ENCODE measurements around the gene CYP27B1.

Gene CYP27B1

GRCh38 chr12:57765698-57766463, 997 bp downstream of the CYP27B1 start:
- Mint-ChIP-seq H3K27me3 (peaks cover 8% of the 10 kb centered on the region), H3K9me3 (no peaks in the 10 kb centered on the region), H3K4me1 (peaks cover 23% of the 10 kb centered on the region), H3K36me3 (peaks cover 2% of the 10 kb centered on the region), H3K4me3 (peak overlapping the region; percentile 84), H3K27ac (peak overlapping the region; percentile 13)
- ATAC-seq (ENCODE audit: low read depth) (peak; percentile 7), DNase-seq (ENCODE audit: low spot score in 2 of 2) (no peak)

- Mint-ChIP-seq H3K36me3 (peaks cover 4% of the 10 kb centered on the region), H3K27me3 (peaks cover 8% of the 10 kb centered on the region), H3K9me3 (no peaks in the 10 kb centered on the region), H3K4me1 (peaks cover 21% of the 10 kb centered on the region), H3K27ac (peak overlapping the region; percentile 13), H3K4me3 (peak overlapping the region; percentile 84)
- peak in 1 of 2 donors; percentile 57 for DNase-seq (ENCODE audit: low spot score in 2 of 2)
- ATAC-seq (ENCODE audit: low read depth) = peak; percentile 79
These were observed 1.7 kb downstream of the CYP27B1 start for GRCh38 chr12:57765003-57765697.

- Mint-ChIP-seq H3K4me3 (peak overlapping the region; percentile 84), H3K36me3 (peaks cover 4% of the 10 kb centered on the region), H3K9me3 (no peaks in the 10 kb centered on the region), H3K27me3 (peaks cover 8% of the 10 kb centered on the region), H3K27ac (no peak overlapping the region), H3K4me1 (peaks cover 25% of the 10 kb centered on the region)
- DNase-seq (ENCODE audit: low spot score in 2 of 2) (no peak), ATAC-seq (ENCODE audit: low read depth) (peak; percentile 11)
These were observed 2.2 kb downstream of the CYP27B1 start for GRCh38 chr12:57764662-57765002.

- ATAC-seq (ENCODE audit: low read depth) = no peak
- H3K27ac Mint-ChIP-seq = no peak overlapping the region
- peak overlapping the region; percentile 84 for H3K4me3 Mint-ChIP-seq
- peaks cover 30% of the 10 kb centered on the region for H3K4me1 Mint-ChIP-seq
- H3K27me3 Mint-ChIP-seq = peaks cover 8% of the 10 kb centered on the region
- H3K36me3 Mint-ChIP-seq = peaks cover 7% of the 10 kb centered on the region
- no peak for DNase-seq (ENCODE audit: low spot score in 2 of 2)
- no peaks in the 10 kb centered on the region for H3K9me3 Mint-ChIP-seq
These were observed 2.8 kb downstream of the CYP27B1 start for GRCh38 chr12:57763881-57764661.

GRCh38 chr12:57762463-57762862, 4.4 kb downstream of the CYP27B1 start:
- Mint-ChIP-seq H3K36me3 (peaks cover 13% of the 10 kb centered on the region), H3K9me3 (no peaks in the 10 kb centered on the region), H3K4me3 (no peak overlapping the region), H3K27ac (no peak overlapping the region), H3K27me3 (peaks cover 8% of the 10 kb centered on the region), H3K4me1 (peaks cover 34% of the 10 kb centered on the region)
- ATAC-seq (ENCODE audit: low read depth) (no peak), DNase-seq (ENCODE audit: low spot score in 2 of 2) (no peak)

- peaks cover 36% of the 10 kb centered on the region for H3K4me1 Mint-ChIP-seq
- no peak overlapping the region for H3K27ac Mint-ChIP-seq
- H3K4me3 Mint-ChIP-seq = no peak overlapping the region
- DNase-seq (ENCODE audit: low spot score in 2 of 2) (no peak), ATAC-seq (ENCODE audit: low read depth) (no peak)
- H3K27me3 Mint-ChIP-seq = peaks cover 5% of the 10 kb centered on the region
- peaks cover 14% of the 10 kb centered on the region for H3K36me3 Mint-ChIP-seq
- H3K9me3 Mint-ChIP-seq = no peaks in the 10 kb centered on the region
These were observed 5.4 kb downstream of the CYP27B1 start for GRCh38 chr12:57761391-57761998.

- peaks cover 34% of the 10 kb centered on the region for H3K4me1 Mint-ChIP-seq
- H3K27ac Mint-ChIP-seq = no peak overlapping the region
- peaks cover 4% of the 10 kb centered on the region for H3K27me3 Mint-ChIP-seq
- no peak overlapping the region for H3K4me3 Mint-ChIP-seq
- H3K36me3 Mint-ChIP-seq = peaks cover 14% of the 10 kb centered on the region
- no peak for ATAC-seq (ENCODE audit: low read depth)
- no peak for DNase-seq (ENCODE audit: low spot score in 2 of 2)
- H3K9me3 Mint-ChIP-seq = no peaks in the 10 kb centered on the region
These were observed 6.4 kb downstream of the CYP27B1 start for GRCh38 chr12:57760347-57760982.

GRCh38 chr12:57759360-57759980, 7.4 kb downstream of the CYP27B1 start:
- Mint-ChIP-seq H3K4me1 (peaks cover 31% of the 10 kb centered on the region), H3K36me3 (peaks cover 14% of the 10 kb centered on the region), H3K9me3 (no peaks in the 10 kb centered on the region), H3K27me3 (peaks cover 3% of the 10 kb centered on the region), H3K27ac (no peak overlapping the region), H3K4me3 (no peak overlapping the region)
- DNase-seq (ENCODE audit: low spot score in 2 of 2) (no peak), ATAC-seq (ENCODE audit: low read depth) (peak; percentile 17)

GRCh38 chr12:57758552-57759359, 8.1 kb downstream of the CYP27B1 start:
- no peak for DNase-seq (ENCODE audit: low spot score in 2 of 2)
- Mint-ChIP-seq H3K27me3 (no peaks in the 10 kb centered on the region), H3K4me1 (peaks cover 35% of the 10 kb centered on the region), H3K36me3 (peaks cover 14% of the 10 kb centered on the region), H3K9me3 (no peaks in the 10 kb centered on the region), H3K4me3 (peak overlapping the region; percentile 6), H3K27ac (no peak overlapping the region)
- no peak for ATAC-seq (ENCODE audit: low read depth)

- no peaks in the 10 kb centered on the region for H3K27me3 Mint-ChIP-seq
- H3K4me3 Mint-ChIP-seq = peak overlapping the region; percentile 7
- peaks cover 44% of the 10 kb centered on the region for H3K4me1 Mint-ChIP-seq
- no peak for DNase-seq (ENCODE audit: low spot score in 2 of 2)
- no peak for ATAC-seq (ENCODE audit: low read depth)
- peaks cover 14% of the 10 kb centered on the region for H3K36me3 Mint-ChIP-seq
- no peak overlapping the region for H3K27ac Mint-ChIP-seq
- no peaks in the 10 kb centered on the region for H3K9me3 Mint-ChIP-seq
These were observed 9.1 kb downstream of the CYP27B1 start for GRCh38 chr12:57757771-57758170.

- ATAC-seq (ENCODE audit: low read depth) (peak; percentile 21), DNase-seq (ENCODE audit: low spot score in 2 of 2) (peak; percentile 60 to 67)
- Mint-ChIP-seq H3K4me3 (peak overlapping the region; percentile 90), H3K4me1 (peaks cover 48% of the 10 kb centered on the region), H3K27me3 (no peaks in the 10 kb centered on the region), H3K27ac (peak overlapping the region; percentile 88), H3K36me3 (peaks cover 14% of the 10 kb centered on the region), H3K9me3 (no peaks in the 10 kb centered on the region)
These were observed 10.2 kb downstream of the CYP27B1 start for GRCh38 chr12:57756406-57757341.
